Naive B cell (primary cell): ENCODE data around the gene EMILIN1. TPM values are rescaled to one million over a fixed set of nuclear protein-coding genes. Genes with fewer than 3 reads are reported as not detected.

Experiments used
- ATAC-seq, 2 donors: fragments of 150-1000 bp; cut with Tn5 transposase; 2 replicates each; pipeline ENCODE4 v1.10.0; 2021; ENCODE audit warnings: low read depth in 2 of 2, mild to moderate bottlenecking in 2 of 2, moderate library complexity in 2 of 2
- DNase-seq: peaks from one replicate; pipeline ENCODE4 v3.0.0; 2022
- H3K27ac Mint-ChIP-seq, 6 donors: one replicate each; pipeline ENCODE4 v1.8.0; 2020 to 2022; ENCODE audit warnings: mild to moderate bottlenecking in 6 of 6, mixed read lengths in 6 of 6, moderate library complexity in 5 of 6, inconsistent platforms in 2 of 6
- H3K27me3 Mint-ChIP-seq, 3 donors: one replicate each; pipeline ENCODE4 v1.8.0; 2021 to 2022; ENCODE audit warnings: mixed read lengths in 3 of 3, mild to moderate bottlenecking in 1 of 3
- H3K36me3 Mint-ChIP-seq, 2 donors: one replicate each; pipeline ENCODE4 v1.8.0; 2020 to 2022; ENCODE audit warnings: mixed read lengths in 2 of 2, inconsistent platforms in 1 of 2, mild to moderate bottlenecking in 1 of 2
- H3K4me1 Mint-ChIP-seq, 3 donors: one replicate each; pipeline ENCODE4 v1.8.0; 2020 to 2022; ENCODE audit warnings: mixed read lengths in 3 of 3, inconsistent platforms in 1 of 3, mild to moderate bottlenecking in 1 of 3, moderate library complexity in 1 of 3
- H3K4me3 Mint-ChIP-seq, 8 donors: one replicate each; pipeline ENCODE4 v1.8.0; 2020 to 2022; ENCODE audit warnings: mild to moderate bottlenecking in 8 of 8, mixed read lengths in 8 of 8, moderate library complexity in 8 of 8, inconsistent platforms in 2 of 8
- H3K9me3 Mint-ChIP-seq, 7 donors: one replicate each; pipeline ENCODE4 v1.8.0; 2020 to 2022; ENCODE audit warnings: mixed read lengths in 7 of 7, mild to moderate bottlenecking in 5 of 7, inconsistent platforms in 2 of 7, moderate library complexity in 1 of 7
- polyA plus RNA-seq, 6 donors: library from polyadenylated mRNA; unstranded; fragments of 300-500 nt; fragmentation: Illumina TruSeq; gene quantifications; one replicate each; pipeline ENCODE4 v1.2.3, GENCODE V29; 2021; ENCODE audit warnings: low read depth in 6 of 6

The EMILIN1 gene
- polyA plus RNA-seq, 6 donors from 2014 or later: 0.28 to 1.1 (median 0.77) TPM

GRCh38 chr2:27042985-27043634, 35.3 kb upstream of the EMILIN1 start:
- no peaks in the 10 kb centered on the region for H3K27me3 Mint-ChIP-seq
- no peak for ATAC-seq
- H3K36me3 Mint-ChIP-seq: peaks cover 0 to 13% of the 10 kb centered on the region in 2 donors
- H3K4me3 Mint-ChIP-seq: peak overlapping the region in 1 of 8 donors; percentile 70
- H3K9me3 Mint-ChIP-seq: no peaks in the 10 kb centered on the region
- H3K27ac Mint-ChIP-seq: peak overlapping the region; percentile 98 to 99 (median 99)
- peaks cover 26 to 37% (median 34%) of the 10 kb centered on the region in 3 donors for H3K4me1 Mint-ChIP-seq
- no peak for DNase-seq

GRCh38 chr2:27049422-27050280, 28.8 kb upstream of the EMILIN1 start:
- H3K9me3 Mint-ChIP-seq: peaks cover 0 to 11% (median 2%) of the 10 kb centered on the region in 7 donors
- DNase-seq (peak; percentile 55), ATAC-seq (peak; percentile 23 to 29)
- H3K27ac Mint-ChIP-seq: peak overlapping the region; percentile 98 to 100 (median 100)
- peaks cover 11 to 12% of the 10 kb centered on the region in 2 donors for H3K36me3 Mint-ChIP-seq
- peaks cover 0 to 12% (median 11%) of the 10 kb centered on the region in 3 donors for H3K27me3 Mint-ChIP-seq
- peaks cover 18 to 34% (median 22%) of the 10 kb centered on the region in 3 donors for H3K4me1 Mint-ChIP-seq
- peak overlapping the region; percentile 92 to 99 (median 97) for H3K4me3 Mint-ChIP-seq

- Mint-ChIP-seq H3K9me3 (peaks cover 0 to 11% (median 2%) of the 10 kb centered on the region in 7 donors), H3K27me3 (peaks cover 0 to 12% (median 11%) of the 10 kb centered on the region in 3 donors), H3K4me3 (peak overlapping the region; percentile 92 to 99 (median 97)), H3K4me1 (peaks cover 20 to 34% (median 22%) of the 10 kb centered on the region in 3 donors), H3K36me3 (peaks cover 16 to 18% of the 10 kb centered on the region in 2 donors), H3K27ac (peak overlapping the region; percentile 98 to 100 (median 100))
- ATAC-seq (peak; percentile 59 to 60), DNase-seq (peak; percentile 91)
Measured at GRCh38 chr2:27050281-27050995, 28.0 kb upstream of the EMILIN1 start.

GRCh38 chr2:27050996-27051901, 27.2 kb upstream of the EMILIN1 start, which contains the start of gene AGBL5:
Gene AGBL5 (plus strand): TSS chr2:27051668. CDS start chr2:27052959, 1,291 bp downstream.
- H3K36me3 Mint-ChIP-seq: peaks cover 18 to 22% of the 10 kb centered on the region in 2 donors
- peak; percentile 75 to 77 for ATAC-seq
- peak within 1 kb of the TSS; percentile 98 to 100 (median 100) for H3K27ac Mint-ChIP-seq
- H3K9me3 Mint-ChIP-seq: peaks cover 0 to 11% (median 2%) of the 10 kb centered on the region in 7 donors
- peaks cover 20 to 34% (median 22%) of the 10 kb centered on the region in 3 donors for H3K4me1 Mint-ChIP-seq
- H3K4me3 Mint-ChIP-seq: peak within 1 kb of the TSS; percentile 92 to 99 (median 97)
- peak; percentile 96 for DNase-seq
- H3K27me3 Mint-ChIP-seq: peaks cover 0 to 12% (median 11%) of the 10 kb centered on the region in 3 donors

GRCh38 chr2:27051902-27052645, 26.3 kb upstream of the EMILIN1 start:
- DNase-seq (no peak), ATAC-seq (no peak)
- peaks cover 20 to 34% (median 22%) of the 10 kb centered on the region in 3 donors for H3K4me1 Mint-ChIP-seq
- peak overlapping the region; percentile 87 to 97 (median 92) for H3K4me3 Mint-ChIP-seq
- peaks cover 0 to 11% (median 2%) of the 10 kb centered on the region in 7 donors for H3K9me3 Mint-ChIP-seq
- peaks cover 18 to 22% of the 10 kb centered on the region in 2 donors for H3K36me3 Mint-ChIP-seq
- peaks cover 0 to 12% (median 11%) of the 10 kb centered on the region in 3 donors for H3K27me3 Mint-ChIP-seq
- H3K27ac Mint-ChIP-seq: peak overlapping the region; percentile 77 to 100 (median 90)

- H3K27me3 Mint-ChIP-seq: peaks cover 0 to 12% (median 11%) of the 10 kb centered on the region in 3 donors
- H3K9me3 Mint-ChIP-seq: peaks cover 0 to 11% (median 2%) of the 10 kb centered on the region in 7 donors
- peaks cover 20 to 34% (median 22%) of the 10 kb centered on the region in 3 donors for H3K4me1 Mint-ChIP-seq
- H3K4me3 Mint-ChIP-seq: peak overlapping the region in 6 of 8 donors; percentile 25 to 95 (median 62)
- H3K27ac Mint-ChIP-seq: peak overlapping the region in 3 of 6 donors; percentile 6 to 53 (median 44)
- DNase-seq: no peak
- H3K36me3 Mint-ChIP-seq: peaks cover 18 to 22% of the 10 kb centered on the region in 2 donors
- no peak for ATAC-seq
Measured at GRCh38 chr2:27053321-27053720, 25.1 kb upstream of the EMILIN1 start.

GRCh38 chr2:27053776-27054175, 24.6 kb upstream of the EMILIN1 start:
- Mint-ChIP-seq H3K27me3 (peaks cover 0 to 12% (median 11%) of the 10 kb centered on the region in 3 donors), H3K27ac (peak overlapping the region in 2 of 6 donors; percentile 14 to 54), H3K4me3 (peak overlapping the region in 5 of 8 donors; percentile 4 to 95 (median 54)), H3K9me3 (peaks cover 0 to 11% (median 2%) of the 10 kb centered on the region in 7 donors), H3K4me1 (peaks cover 20 to 35% (median 22%) of the 10 kb centered on the region in 3 donors), H3K36me3 (peaks cover 18 to 22% of the 10 kb centered on the region in 2 donors)
- ATAC-seq: no peak
- no peak for DNase-seq

- ATAC-seq (no peak), DNase-seq (no peak)
- Mint-ChIP-seq H3K4me3 (peak overlapping the region in 2 of 8 donors; percentile 23 to 95), H3K27ac (no peak overlapping the region), H3K4me1 (peaks cover 18 to 35% (median 19%) of the 10 kb centered on the region in 3 donors), H3K9me3 (peaks cover 0 to 11% (median 2%) of the 10 kb centered on the region in 7 donors), H3K27me3 (peaks cover 0 to 12% (median 11%) of the 10 kb centered on the region in 3 donors), H3K36me3 (peaks cover 18 to 22% of the 10 kb centered on the region in 2 donors)
Measured at GRCh38 chr2:27054721-27055120, 23.7 kb upstream of the EMILIN1 start.

- Mint-ChIP-seq H3K36me3 (peaks cover 7 to 10% of the 10 kb centered on the region in 2 donors), H3K9me3 (no peaks in the 10 kb centered on the region), H3K27ac (peak overlapping the region in 1 of 6 donors; percentile 49), H3K4me3 (no peak overlapping the region), H3K4me1 (peaks cover 1 to 13% (median 9%) of the 10 kb centered on the region in 3 donors), H3K27me3 (no peaks in the 10 kb centered on the region)
- ATAC-seq (no peak), DNase-seq (no peak)
Measured at GRCh38 chr2:27057184-27057583, 21.2 kb upstream of the EMILIN1 start.

- H3K9me3 Mint-ChIP-seq: no peaks in the 10 kb centered on the region
- ATAC-seq (no peak), DNase-seq (no peak)
- peaks cover 5 to 14% (median 8%) of the 10 kb centered on the region in 3 donors for H3K4me1 Mint-ChIP-seq
- H3K27me3 Mint-ChIP-seq: no peaks in the 10 kb centered on the region
- no peak overlapping the region for H3K27ac Mint-ChIP-seq
- peaks cover 10 to 14% of the 10 kb centered on the region in 2 donors for H3K36me3 Mint-ChIP-seq
- H3K4me3 Mint-ChIP-seq: no peak overlapping the region
Measured at GRCh38 chr2:27058210-27058609, 20.2 kb upstream of the EMILIN1 start.

GRCh38 chr2:27059141-27059820, 19.1 kb upstream of the EMILIN1 start:
- ATAC-seq: no peak
- Mint-ChIP-seq H3K4me3 (peak overlapping the region in 1 of 8 donors; percentile 51), H3K27ac (peak overlapping the region in 1 of 6 donors; percentile 84), H3K4me1 (peaks cover 5 to 21% (median 12%) of the 10 kb centered on the region in 3 donors), H3K27me3 (no peaks in the 10 kb centered on the region), H3K36me3 (peaks cover 10 to 14% of the 10 kb centered on the region in 2 donors), H3K9me3 (no peaks in the 10 kb centered on the region)
- no peak for DNase-seq
